ENCODE data around the gene RBPMS2.

Gene RBPMS2

GRCh38 chr15:64760056-64760455, 15.3 kb downstream of the RBPMS2 start:
- H3K27ac ChIP-seq: no peak overlapping the region
- TF ChIP-seq CTCF (conservative IDR thresholded peaks at IDR 0.05): no peak

DNA sequence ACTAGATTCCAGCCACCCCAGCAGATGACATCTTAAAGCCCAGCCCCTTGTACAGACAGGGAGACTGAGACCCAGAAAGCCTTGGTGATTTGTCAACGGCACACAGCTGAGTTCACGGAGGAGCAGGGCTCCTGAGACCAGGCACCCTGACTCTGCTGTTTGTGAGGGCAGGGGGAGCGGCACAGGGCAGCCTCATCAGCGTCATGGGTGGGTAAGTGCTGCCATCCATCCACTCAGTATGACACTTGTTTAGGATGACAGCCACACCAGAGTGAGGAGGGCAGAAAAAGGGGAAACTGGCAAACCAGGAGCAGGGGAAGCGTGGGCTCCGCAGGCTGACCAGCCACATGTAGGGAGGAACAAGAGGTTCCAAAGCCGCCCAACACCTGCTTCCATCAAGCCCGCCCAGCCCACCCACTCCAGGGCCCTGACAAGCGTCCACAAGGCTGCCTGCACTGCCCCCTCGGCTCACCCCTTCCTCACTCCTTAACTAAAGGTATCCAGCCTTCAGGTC, 19.9 kb downstream of the RBPMS2 start:
- H3K27ac ChIP-seq: no peak overlapping the region
- no peak for TF ChIP-seq CTCF (conservative IDR thresholded peaks at IDR 0.05)

DNA sequence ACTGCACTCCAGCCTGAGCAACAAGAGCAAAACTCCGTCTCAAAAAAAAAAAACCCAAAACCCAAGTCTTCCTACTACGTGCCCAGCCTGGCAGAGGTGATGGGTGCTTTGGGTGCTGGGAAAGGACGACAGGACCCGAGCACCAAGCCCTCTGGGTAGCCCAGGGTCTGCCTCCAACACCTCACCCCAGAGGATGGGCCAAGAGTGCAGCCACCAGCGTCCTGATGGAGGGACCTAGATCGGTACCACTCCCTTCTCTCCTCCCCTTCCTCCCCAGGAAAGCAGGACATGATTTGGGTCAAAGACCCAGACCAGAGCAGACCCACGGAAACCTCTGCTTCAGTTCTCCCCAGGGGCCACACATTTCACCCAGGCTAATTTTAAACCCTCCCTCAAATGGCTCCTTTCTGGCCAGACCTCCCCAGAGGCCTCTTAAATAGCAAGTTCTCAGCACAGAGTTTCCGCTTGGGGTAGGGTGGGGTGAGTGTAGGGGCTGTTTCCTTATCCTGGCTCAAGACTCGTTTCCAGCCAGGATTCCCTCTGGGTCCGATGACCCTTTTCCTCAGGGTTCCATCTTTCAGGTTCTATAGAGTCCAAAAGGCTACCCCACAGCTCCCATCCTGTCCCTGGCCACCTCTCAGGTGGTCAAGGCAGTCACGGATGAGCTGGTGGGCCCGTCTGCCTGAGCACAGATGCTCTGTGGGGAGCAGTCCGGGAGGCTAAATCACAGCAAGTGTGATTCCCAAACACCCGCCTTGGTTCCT, 20.5 kb downstream of the RBPMS2 start:
- H3K27ac ChIP-seq: no peak overlapping the region
- TF ChIP-seq CTCF (conservative IDR thresholded peaks at IDR 0.05): no peak

DNA sequence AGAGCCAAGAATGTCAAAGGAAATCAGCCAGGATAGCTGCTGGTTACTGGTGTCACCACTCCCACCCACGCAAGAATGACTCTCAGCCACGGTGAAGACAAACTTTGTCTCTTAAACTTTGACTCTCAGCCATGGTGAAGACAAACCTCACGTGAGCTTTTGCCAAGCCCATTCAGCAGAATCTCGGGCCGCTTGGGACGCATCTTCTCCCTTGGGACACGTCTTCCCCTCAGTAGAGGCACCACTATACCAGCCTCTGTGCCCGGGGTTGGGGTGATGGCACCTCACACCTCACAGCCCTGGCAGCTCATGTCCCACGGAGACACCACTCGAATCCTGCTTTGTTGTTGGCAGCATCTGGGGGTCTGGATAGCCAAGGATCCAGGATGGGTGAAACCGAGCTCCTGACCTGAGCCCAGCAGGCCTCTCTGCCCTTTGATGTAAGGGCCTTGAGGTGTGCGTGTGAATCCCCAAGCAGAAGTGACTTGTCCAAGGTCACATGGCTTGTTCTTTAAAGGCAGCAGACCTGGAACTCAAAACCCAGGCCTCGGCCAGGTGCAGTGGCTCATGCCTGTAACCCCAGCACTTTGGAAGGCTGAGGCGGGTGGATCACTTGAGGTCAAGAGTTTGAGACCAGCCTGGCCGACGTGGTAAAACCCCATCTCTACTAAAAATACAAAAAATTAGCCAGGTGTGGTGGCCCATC, 21.8 kb downstream of the RBPMS2 start:
- no peak for TF ChIP-seq CTCF (conservative IDR thresholded peaks at IDR 0.05)
- H3K27ac ChIP-seq: no peak overlapping the region

- TF ChIP-seq CTCF (conservative IDR thresholded peaks at IDR 0.05): no peak
- no peak overlapping the region for H3K27ac ChIP-seq
Observed at GRCh38 chr15:64751464-64751863, 23.9 kb downstream of the RBPMS2 start.

DNA sequence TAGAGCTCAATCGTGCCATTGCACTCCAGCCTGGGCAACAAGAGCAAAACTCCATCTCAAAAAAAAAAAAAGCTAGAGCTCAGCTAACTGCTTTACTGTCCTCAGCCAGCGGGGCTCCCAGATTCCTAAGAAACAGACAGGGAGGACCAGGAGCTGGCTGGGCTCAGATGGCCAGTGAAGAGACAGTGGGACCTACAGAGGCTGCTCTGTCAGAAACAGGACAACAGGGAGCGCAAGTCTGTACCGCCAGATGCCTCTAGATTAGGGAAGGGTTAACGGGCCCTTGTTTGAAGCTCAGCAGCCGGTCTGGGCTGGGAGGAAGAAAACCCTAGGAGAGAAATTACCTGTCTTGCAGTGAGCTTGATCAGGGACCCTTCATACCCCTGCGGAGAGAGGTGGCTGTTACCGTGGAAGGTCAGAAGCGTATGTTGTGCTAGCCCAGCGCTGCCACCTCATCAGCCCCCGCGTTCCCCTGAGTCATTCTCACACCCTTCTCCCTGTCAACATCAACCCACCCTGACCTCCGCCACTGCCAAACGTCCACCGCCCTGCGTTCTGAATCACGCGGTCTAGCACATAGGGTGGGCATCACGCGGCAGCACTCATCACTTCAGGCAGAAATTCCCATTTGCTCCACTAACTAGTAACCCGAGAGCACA, 25.3 kb downstream of the RBPMS2 start:
- TF ChIP-seq CTCF (conservative IDR thresholded peaks at IDR 0.05): no peak; the same call in 1 of the 2 replicates
- no peak overlapping the region for H3K27ac ChIP-seq

DNA sequence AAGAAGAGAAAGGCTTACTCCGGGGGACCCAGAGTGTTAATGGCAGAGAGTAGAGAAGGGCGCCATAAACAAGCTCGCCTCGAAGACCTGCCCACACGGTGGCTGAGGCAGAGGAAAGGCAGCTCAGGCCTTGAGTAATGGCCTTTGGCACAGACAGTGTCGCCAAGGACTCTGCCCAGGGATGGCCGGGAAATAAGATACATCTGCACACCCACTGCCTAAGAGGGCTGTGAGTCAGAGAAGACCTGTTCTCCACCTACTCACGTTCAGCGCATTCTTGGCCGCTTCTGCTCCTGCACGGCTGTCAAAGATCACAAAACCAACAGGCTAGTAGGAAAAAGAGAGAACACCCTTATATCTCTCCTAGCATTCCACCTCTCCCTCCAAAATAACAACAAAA, 26.2 kb downstream of the RBPMS2 start:
- TF ChIP-seq CTCF (conservative IDR thresholded peaks at IDR 0.05): no peak
- no peak overlapping the region for H3K27ac ChIP-seq
